Small intestine (tissue), 7 donors: ENCODE results near the gene MZT2A. TPM values are rescaled to one million over a fixed set of nuclear protein-coding genes. Genes with fewer than 3 reads are reported as not detected.
A peak's percentile ranks its signal among the peaks of the same experiment; 100 is the strongest.
"Not testable (repeated sequence)": the region's sequence is repeated elsewhere in the genome, so short reads cannot be mapped to it uniquely, and the experiment has no call there.

ENCODE experiments used
- DNase-seq, 2 donors: peaks; one replicate each; pipeline versions ENCODE4 v3.0.0 to v3.0.0-alpha.2; 2013
- FAIRE-seq: peaks from 2 replicates; lab custom pipeline; 2012; peaks lifted over from hg19 to GRCh38; lab: Jason Lieb, UNC
- H3K27ac ChIP-seq, 3 donors: one replicate each; pipeline ENCODE4 v1.5.1; 2013; ENCODE audit warnings: low read length in 2 of 3, mild to moderate bottlenecking in 2 of 3, control low read depth in 1 of 3, inconsistent platforms in 1 of 3, low read depth in 1 of 3, moderate library complexity in 1 of 3
- H3K27me3 ChIP-seq, 3 donors: one replicate each; pipeline ENCODE4 v1.6.1; 2013; ENCODE audit warnings: low read length in 3 of 3, inconsistent platforms in 1 of 3; ENCODE audit not compliant: control insufficient read depth in 3 of 3, insufficient read depth in 3 of 3
- H3K36me3 ChIP-seq, 3 donors: one replicate each; pipeline ENCODE4 v1.6.1; 2013; ENCODE audit warnings: low read length in 3 of 3, inconsistent platforms in 1 of 3, low read depth in 1 of 3, mild to moderate bottlenecking in 1 of 3, moderate library complexity in 1 of 3; ENCODE audit not compliant: control insufficient read depth in 3 of 3, insufficient read depth in 2 of 3
- H3K4me1 ChIP-seq, 3 donors: one replicate each; pipeline ENCODE4 v1.6.1; 2013; ENCODE audit warnings: low read length in 2 of 3, inconsistent platforms in 1 of 3, low read depth in 1 of 3, mild to moderate bottlenecking in 1 of 3, moderate library complexity in 1 of 3; ENCODE audit not compliant: control insufficient read depth in 3 of 3, insufficient read depth in 2 of 3
- H3K4me3 ChIP-seq, 3 donors: one replicate each; pipeline ENCODE4 v1.5.1; 2013; ENCODE audit warnings: low read length in 3 of 3, control low read depth in 1 of 3, inconsistent platforms in 1 of 3, low read depth in 1 of 3, mild to moderate bottlenecking in 1 of 3, moderate library complexity in 1 of 3
- H3K9me3 ChIP-seq, 2 donors: one replicate each; pipeline ENCODE4 v1.6.1; 2013; ENCODE audit warnings: low read depth in 1 of 2, low read length in 1 of 2; ENCODE audit not compliant: control insufficient read depth in 2 of 2, insufficient read depth in 1 of 2
- WGBS, 3 donors: extraction: QIAGEN DNeasy Blood & Tissue Kit; methylation state at CpG; one replicate each; pipeline ENCODE4 v1.1.7; 2013; 5-methylcytosine and 5-hydroxymethylcytosine counted together
- polyA plus RNA-seq, 4 donors: library from polyadenylated mRNA; stranded (reverse) in 3 of 4; unstranded in 1 of 4; fragments of 200-250 nt in 3 of 4; fragments of 120-200 nt in 1 of 4; gene quantifications; one replicate each; pipeline versions ENCODE4 v1.2.1 to v1.2.3, GENCODE V29; 2013
- donor health status: healthy with polysubstance abuse.
- donor health status: control.
- donor health status: control.
- donor health status: Bipolar disorder and iron deficiency.
- donor health status: healthy.

The MZT2A gene
- polyA plus RNA-seq, 4 donors = 67.4 to 176 (median 161) TPM

GRCh38 chr2:131480351-131480750 lies 11.8 kb downstream of the MZT2A start:
- WGBS, 3 donors = 97 to 99% (median 98%) methylated on average over 15 to 17 of the region's 20 CpGs

DNA sequence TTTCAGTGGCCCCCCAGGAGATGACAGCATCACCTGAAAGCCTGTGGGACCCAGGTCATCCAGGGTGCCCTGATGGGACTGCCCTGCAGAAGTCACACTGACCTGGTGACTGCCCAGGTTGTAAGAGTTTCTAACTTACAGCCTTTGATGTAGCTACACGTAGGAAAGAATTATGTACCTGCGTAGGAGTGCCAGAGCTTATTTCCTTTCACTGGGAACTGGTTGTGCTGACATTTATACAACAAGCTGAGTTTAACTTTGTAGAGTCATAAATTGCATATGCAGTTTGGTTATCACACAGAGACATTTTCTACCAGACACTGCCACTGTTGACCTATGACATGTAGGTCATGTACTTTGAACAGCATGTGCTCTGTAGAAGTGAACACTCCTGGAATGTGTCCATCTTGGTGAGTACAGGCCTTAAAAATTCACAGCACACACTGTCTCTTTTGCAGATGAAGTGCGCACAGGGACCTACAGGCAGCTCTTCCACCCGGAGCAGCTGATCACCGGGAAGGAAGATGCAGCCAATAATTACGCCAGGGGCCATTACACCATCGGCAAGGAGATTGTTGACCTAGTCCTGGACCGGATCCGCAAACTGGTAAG lies 13.2 kb downstream of the MZT2A start:
- 92 to 93% (median 92%) methylated on average over 9 of the region's 9 CpGs for WGBS, 3 donors

More at GRCh38 chr2:131480351-131480750, 11.8 kb downstream of the MZT2A start:
- not testable (repeated sequence) for H3K27me3 ChIP-seq, FAIRE-seq, DNase-seq, H3K9me3 ChIP-seq, H3K4me3 ChIP-seq, H3K4me1 ChIP-seq, H3K27ac ChIP-seq
- H3K36me3 ChIP-seq = peaks cover 0 to 21% (median 0%) of the 10 kb centered on the region in 3 donors

DNA sequence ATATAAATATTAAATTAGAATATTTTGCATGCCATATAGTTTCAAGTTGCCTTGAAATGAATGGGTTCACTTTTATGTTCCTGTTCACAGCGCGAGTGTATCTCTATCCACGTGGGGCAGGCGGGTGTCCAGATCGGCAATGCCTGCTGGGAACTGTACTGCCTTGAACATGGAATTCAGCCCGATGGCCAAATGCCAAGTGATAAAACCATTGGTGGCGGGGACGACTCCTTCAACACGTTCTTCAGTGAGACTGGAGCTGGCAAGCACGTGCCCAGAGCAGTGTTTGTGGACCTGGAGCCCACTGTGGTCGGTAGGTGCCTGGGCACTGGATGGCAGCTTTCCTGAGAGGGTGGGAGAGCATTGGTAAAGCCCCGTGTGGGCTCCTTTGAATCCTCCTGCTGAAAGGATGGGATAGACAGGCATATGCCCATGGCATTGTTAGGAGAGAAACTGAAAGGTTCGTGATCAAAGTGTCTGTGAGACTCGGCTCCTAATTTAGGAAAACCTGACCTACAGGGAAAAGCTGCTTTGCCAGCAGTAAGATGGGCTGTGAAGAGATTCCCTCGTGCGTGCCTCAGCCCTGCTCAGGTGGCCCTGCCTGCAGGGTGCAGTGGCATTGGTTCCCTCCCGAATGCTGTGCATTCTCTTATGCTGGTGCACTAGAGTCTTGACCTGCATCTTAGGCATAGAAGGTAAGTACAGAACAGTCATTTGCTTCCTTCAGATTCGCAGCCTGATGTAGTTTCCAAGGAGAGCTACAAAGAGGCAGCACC lies 13.9 kb downstream of the MZT2A start:
- not testable (repeated sequence) for H3K27ac ChIP-seq, H3K4me3 ChIP-seq, H3K4me1 ChIP-seq, H3K36me3 ChIP-seq, H3K27me3 ChIP-seq, H3K9me3 ChIP-seq, FAIRE-seq
- peak in 1 of 2 donors; percentile 72 for DNase-seq
- WGBS, 3 donors = 44 to 84% (median 74%) methylated on average over 15 to 16 of the region's 18 CpGs

More for the DNA sequence above, 13.2 kb downstream of the MZT2A start:
- not testable (repeated sequence) for H3K4me3 ChIP-seq, H3K27me3 ChIP-seq, H3K4me1 ChIP-seq, FAIRE-seq, H3K9me3 ChIP-seq, H3K27ac ChIP-seq
- DNase-seq = peak in 1 of 2 donors; percentile 11
- H3K36me3 ChIP-seq = peaks cover 0 to 13% (median 0%) of the 10 kb centered on the region in 3 donors

DNA sequence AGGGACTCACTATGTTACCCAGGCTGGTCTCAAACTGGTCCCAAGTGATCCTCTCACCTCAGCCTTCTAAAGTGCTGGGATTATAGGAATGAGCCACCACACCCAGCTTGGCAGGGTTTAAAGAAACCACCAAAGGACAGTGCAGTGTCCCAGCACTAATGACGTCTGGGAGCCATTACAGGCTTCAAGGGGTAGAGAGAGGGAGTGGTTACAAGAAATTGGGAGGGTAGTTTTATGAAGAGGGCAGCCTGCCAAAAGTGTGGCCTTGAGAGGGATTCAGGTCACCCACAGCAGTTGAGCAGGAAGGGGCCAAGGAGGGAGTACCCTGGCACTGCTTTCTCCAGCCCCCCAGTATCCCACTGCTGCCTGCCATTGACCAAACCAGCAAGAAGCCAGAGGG lies 15.0 kb downstream of the MZT2A start:
- not testable (repeated sequence) for H3K4me3 ChIP-seq, H3K9me3 ChIP-seq, H3K27ac ChIP-seq, DNase-seq, H3K27me3 ChIP-seq, H3K4me1 ChIP-seq, H3K36me3 ChIP-seq, FAIRE-seq
- WGBS, 3 donors = 32 to 64% (median 52%) methylated on average over 1 of the region's 1 CpG

DNA sequence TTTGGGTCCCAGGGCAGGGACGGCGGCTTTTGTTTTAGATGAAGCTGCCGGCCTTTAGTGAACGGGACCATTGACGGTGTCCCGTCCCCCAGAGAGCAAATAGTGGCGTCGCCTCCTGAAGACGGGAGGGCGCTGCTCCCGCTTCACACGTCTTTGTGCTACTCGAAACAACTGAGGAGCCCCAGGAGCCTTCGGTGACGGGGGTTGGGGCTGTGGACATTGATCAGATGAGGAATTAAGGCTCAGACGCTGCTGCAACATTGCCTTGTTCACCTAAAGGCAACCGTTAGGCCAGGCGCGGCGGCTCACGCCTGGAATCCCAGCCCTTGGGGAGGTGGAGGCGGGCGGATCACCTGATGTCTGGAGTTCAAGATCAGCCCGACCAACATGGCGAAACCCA lies 15.8 kb downstream of the MZT2A start:
- 97 to 98% (median 98%) methylated on average over 25 of the region's 25 CpGs for WGBS, 3 donors
- not testable (repeated sequence) for H3K27ac ChIP-seq, H3K9me3 ChIP-seq, DNase-seq, FAIRE-seq, H3K4me3 ChIP-seq, H3K27me3 ChIP-seq, H3K36me3 ChIP-seq, H3K4me1 ChIP-seq

GRCh38 chr2:131475831-131476230 lies 16.4 kb downstream of the MZT2A start, which contains the start of gene TUBA3D:
TSS of gene TUBA3D (plus strand) at chr2:131476119. CDS start at chr2:131476200, 81 bp downstream.
- H3K4me3 ChIP-seq = no peak within 1 kb of the TSS
- H3K4me1 ChIP-seq = no peaks in the 10 kb centered on the region
- FAIRE-seq (no peak), DNase-seq (no peak)
- 93 to 96% (median 94%) methylated on average over 25 to 27 of the region's 27 CpGs for WGBS, 3 donors
- H3K27me3 ChIP-seq = no peaks in the 10 kb centered on the region
- peaks cover 0 to 3% (median 0%) of the 10 kb centered on the region in 3 donors for H3K36me3 ChIP-seq
- H3K9me3 ChIP-seq = no peaks in the 10 kb centered on the region
- H3K27ac ChIP-seq = no peak within 1 kb of the TSS

DNA sequence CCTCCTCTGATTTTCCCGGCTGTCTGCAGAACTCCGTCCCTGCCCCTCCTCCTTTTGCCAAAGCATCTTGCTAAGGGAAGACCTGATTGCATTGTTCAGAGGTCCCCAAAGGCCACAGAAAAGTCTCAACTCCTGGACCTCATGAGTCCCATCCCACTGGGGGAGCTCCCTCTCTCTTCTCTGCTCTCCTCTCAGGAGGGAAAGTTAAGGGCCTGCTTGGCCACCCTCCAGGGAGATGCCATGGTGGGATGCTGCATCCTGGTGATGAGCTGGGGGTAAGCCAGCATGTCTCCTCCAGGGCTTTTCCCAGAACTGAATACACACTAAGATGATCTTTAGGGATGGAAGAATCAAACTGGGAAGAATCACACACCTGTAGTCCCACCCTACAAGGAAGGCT lies 18.9 kb downstream of the MZT2A start:
- FAIRE-seq, H3K9me3 ChIP-seq, H3K4me1 ChIP-seq, H3K27ac ChIP-seq, DNase-seq, H3K4me3 ChIP-seq, H3K27me3 ChIP-seq, H3K36me3 ChIP-seq: not testable (repeated sequence)
- WGBS, 3 donors = 83 to 100% (median 94%) methylated on average over 1 to 2 of the region's 2 CpGs

GRCh38 chr2:131471624-131472023 lies 20.6 kb downstream of the MZT2A start:
- not testable (repeated sequence) for FAIRE-seq
- peak; percentile 17 to 67 for DNase-seq
- WGBS, 3 donors = 45 to 100% (median 65%) methylated on average over 1 to 3 of the region's 8 CpGs

More at GRCh38 chr2:131471624-131472023, 20.6 kb downstream of the MZT2A start:
- H3K4me1 ChIP-seq, H3K36me3 ChIP-seq, H3K27ac ChIP-seq, H3K4me3 ChIP-seq, H3K9me3 ChIP-seq, H3K27me3 ChIP-seq: not testable (repeated sequence)
